GM19351 (cell line): Measurements from ENCODE around the gene CHRNB1.

Experiments
- ATAC-seq: cut with Tn5 transposase; IDR thresholded peaks from one replicate; pipeline ENCODE4 v1.9.1; 2021; ENCODE audit warnings: mild to moderate bottlenecking, moderate library complexity; ENCODE audit not compliant: unreplicated experiment

Gene CHRNB1

DNA sequence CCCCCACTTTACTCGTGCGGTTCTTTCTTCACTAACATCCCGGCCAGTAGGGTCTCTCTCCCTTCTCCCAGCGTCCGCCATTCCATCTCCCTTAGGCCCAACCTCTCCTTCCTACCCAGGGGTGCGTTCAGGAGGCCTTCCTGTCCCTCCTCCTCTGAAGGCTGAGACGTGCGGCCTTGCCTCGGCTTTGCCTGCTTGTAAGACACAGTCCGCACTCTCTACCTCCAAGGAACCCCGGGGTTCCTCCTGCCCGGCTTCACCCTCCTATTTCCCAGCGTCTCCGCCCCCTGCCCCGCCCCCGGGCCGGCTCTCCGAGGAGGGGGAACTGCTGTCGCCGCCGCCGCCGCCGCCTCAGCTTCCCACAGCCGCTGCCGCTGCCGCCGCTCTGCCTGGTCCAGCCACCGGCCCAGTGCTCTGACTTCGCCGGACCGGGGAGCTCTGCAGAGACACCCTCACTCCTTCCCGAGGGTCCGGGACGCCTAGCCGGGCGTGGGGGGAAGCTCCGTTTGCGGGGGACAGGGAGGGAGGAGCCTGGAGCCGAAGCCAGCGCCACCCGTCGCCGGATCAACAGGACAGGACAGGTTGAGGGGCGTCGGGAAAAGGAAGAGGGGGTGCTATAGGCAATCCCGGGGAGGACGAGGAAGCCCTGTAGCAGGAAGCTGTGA lies 6.8 kb upstream of the CHRNB1 start:
- no peak for ATAC-seq

DNA sequence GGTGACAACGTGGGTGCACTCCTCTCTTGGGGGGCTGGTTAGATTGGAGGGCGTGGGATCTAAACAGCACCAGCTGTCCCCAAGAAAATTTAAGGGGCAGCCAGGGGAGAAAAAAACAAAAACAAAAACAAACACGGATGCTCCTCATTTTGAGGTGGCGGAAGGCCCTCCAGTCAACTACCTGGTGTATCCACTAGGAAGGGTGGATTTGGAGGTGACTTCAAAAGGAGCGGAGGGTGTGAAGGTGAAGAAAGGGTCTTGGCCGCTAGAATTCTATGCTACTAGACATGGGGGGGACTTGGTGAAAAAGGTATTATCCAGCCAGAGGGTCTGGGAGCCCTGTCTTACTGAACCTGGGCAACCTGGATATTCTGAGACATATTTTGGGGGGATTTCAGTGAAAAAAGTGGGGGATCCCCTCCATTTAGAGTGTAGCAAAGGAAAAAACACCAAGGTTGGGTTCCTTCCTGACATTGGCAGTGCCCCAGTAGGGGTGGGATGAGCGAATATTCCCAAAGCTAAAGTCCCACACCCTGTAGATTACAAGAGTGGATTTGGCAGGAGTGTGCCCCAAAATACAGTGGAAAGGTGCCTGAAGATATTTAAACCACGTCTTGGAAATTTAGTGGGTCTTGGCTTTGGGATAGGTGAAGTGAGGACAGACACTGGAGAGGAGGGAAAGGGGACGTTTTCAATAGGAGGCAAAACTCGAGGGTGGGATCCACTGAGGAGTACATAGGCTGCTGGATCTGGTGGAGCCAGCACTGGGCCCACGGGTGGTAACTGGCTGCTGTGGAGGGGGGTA lies 6.0 kb upstream of the CHRNB1 start:
- ATAC-seq: no peak

DNA sequence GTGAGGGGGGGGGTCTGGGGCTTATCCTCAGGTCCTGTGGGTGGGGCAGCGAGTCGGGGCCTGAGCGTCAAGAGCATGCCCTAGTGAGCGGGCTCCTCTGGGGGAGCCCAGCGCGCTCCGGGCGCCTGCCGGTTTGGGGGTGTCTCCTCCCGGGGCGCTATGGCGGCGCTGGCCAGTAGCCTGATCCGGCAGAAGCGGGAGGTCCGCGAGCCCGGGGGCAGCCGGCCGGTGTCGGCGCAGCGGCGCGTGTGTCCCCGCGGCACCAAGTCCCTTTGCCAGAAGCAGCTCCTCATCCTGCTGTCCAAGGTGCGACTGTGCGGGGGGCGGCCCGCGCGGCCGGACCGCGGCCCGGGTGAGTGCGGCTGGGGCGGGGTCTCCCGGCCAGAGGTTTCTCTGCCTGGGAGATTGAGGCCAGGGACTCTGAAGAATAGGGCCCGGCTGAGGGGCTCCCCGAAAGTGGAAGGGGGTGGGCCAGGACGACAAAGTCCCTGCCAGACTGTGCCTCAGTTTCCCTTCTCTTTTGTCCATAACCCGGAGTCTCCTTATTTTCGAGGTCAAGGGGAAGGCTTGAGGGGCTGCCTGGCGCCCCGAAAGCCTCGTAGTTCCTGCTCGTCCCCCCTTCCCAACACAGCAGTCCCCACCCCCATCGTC lies 5.3 kb upstream of the CHRNB1 start, which contains the start of gene FGF11:
Gene FGF11, plus strand, starts transcription at position 51 of the 651 bp plus-strand sequence. Its CDS starts 109 bp downstream, at position 160.
- ATAC-seq: no peak

DNA sequence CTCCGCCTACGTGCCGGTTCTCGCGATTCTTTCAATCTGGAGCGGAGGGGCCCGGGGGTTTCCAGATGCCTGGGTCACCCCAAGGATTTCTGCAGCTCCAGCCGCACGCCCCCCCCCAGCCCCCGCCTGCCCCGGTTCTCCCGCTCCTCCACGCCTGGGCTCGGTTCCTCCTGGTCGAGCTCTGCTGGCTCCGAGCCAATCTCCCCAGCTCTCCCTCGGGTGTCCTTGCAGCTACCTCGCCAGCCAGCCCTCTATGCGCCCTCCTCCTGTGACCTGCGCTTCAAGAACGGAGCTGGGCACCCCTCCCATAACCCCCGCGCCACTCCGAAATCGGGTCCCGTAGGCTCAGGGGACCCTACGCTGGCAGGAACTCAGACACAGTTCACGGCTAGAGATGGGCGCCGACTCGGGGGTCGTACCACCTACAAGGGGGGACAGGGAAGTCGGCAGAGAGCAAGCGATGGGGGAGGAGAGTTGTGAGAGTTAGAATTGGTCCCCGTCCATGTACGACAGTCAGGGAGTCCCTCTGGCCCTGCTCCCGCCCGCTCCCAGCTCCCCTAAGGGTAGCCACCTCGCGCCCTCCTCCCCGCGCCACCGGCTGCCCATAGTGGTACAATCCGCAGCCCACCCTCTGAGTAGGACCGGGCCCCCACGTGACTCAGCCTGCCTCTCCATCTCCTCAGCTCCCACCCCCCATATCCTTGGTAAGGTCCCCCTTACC lies 4.6 kb upstream of the CHRNB1 start:
- no peak for ATAC-seq

DNA sequence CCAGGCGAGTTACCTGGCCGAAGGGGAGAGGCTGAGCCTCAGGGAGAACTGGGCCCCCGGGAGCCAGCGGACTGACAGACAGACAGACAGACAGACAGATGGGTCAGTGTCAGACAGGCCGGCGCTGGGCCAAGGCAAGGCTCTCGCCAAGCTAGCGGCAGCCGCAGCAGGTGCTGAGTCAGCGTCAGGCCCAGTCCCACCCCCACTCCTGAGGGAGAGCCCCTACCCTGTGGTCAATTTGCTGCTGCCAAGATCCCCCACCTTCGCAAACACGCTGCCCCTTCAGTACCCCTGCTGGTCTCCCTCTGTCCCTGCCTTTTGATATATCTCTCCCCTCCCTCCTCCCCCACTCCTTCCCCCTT lies 4.0 kb upstream of the CHRNB1 start:
- ATAC-seq: no peak

DNA sequence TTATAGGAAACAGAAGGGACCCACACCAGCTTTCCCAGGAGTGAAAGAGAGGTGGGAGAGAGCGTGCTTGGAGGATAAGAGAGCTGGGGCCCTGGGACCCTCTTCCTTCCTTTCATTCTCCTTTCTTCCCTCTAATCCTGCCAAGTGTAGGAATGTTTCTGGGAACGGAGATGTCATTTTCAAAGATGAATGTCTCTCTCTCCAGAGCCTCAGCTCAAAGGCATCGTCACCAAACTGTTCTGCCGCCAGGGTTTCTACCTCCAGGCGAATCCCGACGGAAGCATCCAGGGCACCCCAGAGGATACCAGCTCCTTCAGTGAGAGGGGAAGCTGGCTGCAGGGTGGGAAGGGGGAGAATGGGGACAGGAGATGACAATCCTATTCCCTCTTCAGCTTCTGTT lies 3.6 kb upstream of the CHRNB1 start:
- ATAC-seq: no peak

DNA sequence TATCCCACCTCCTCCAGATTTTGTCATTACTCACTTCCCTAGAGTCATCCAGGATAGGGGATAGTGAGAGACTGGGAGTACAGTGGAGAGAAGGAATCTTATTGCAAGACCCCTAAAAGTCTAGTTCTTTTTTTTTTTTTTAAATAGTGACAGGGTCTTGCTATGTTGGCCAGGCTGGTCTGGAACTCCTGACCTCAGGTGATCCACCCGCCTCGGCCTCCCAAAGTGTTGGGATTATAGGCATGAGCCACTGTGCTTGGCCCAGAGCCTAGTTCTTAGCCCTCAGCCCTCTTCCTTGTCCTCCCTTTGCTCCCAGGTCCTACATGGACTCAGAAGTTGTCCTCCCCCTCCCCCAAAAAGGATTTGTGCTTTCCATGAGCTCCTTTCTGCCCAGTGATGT lies 2.7 kb upstream of the CHRNB1 start:
- no peak for ATAC-seq

DNA sequence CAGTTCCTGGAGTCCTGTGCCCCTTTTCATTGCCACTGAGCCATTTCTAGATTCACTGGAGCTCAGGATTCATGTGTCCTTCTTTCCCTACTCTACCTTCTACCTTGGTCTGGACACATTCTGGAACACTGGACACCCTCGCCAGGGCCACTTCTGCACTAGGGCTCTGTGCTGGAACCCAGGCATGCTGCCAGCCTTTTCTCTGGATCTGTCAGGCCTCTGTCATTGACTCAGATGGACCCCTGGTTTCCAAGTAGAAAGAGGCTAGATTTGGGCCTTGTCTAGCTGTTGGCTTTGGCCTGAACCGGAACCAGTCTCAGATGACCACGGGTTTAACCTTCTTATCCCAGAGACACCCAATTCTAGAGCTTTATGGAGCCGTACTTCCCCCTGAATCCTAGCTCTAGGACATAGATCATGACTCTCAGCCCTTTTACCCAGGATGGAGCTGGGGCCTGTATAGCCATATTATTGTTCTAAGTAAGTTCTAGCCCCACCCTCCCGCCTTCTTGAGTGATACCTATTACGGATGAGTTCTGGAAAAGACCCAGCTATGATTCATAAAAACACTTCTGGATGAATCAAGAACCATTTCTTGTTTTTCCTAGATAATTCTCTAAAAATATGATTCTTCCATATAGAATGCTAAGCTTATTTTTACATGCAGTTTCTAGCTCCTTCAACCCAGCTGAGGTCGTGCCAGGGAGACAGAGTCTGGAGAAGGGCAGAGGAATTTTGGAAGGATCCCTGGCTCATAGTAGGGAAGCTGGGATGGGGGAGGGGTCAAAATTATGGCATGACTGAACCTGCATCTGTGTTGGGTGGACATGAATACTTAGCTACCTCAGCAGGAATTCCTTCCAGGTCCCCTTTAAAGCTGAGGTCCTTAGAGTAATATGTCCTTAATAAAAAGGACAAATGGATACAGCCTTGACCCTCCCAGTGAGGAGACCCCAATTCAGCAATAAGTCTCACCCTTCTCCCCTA lies 1.1 kb upstream of the CHRNB1 start:
- no peak for ATAC-seq

DNA sequence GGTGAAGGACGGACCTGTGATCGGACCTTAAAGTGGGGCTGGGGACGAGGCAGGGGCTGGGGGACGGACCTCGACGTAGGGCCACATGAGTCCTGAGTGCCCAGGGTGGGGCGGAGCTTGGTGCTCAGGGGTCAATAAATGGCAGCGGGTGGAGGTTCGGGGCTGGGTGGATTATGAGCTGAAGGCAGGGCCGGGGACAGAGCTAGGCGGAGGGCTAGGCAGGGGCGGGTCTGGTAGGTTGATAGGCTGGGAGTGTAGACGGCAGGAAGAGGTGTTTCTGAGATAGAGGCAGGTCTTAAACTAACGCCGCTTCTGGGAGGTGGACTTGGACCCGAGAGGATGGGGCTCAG lies 733 bp downstream of the CHRNB1 start:
- ATAC-seq: no peak

DNA sequence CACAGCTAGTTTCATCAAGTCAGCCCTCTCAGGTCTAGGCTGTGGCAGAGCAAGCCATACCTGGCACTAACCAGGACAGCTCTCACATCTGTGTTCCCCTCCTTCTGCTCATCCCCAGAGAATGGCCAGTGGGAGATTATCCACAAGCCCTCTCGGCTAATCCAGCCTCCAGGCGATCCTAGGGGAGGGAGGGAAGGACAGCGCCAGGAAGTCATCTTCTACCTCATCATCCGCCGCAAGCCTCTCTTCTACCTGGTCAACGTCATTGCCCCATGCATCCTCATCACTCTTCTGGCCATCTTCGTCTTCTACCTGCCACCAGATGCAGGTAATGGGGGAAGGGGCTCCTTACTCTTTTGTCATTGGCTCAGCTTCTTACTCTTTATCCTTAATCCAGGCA lies 3.6 kb downstream of the CHRNB1 start:
- ATAC-seq: no peak

DNA sequence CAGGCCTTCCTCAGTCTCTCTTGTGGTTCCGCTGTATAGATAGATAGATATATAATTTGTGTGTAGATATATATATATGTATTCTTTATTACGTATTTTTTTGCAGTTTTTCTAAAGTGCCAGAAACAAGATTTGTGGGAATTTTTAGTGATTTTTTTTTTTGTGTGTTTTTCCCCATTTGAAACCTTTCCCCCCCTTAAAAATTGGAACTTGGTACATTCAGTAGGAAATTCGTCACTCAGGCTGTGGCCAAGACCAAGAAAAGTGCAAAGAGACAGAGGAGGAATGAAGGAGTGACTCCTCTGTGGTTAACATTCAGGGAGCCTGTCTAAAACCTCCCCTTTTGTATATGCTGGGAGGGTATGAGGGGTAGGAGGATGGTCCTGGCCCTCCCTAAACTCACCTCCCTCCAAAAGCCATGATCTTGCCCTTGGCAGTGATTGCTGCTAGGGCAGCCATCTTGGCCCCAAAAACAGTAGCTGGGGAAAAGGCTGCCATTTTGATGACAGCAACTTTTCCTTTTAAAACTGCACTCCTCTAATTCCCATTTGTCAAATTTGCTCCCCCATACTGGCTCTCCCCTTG lies 15.2 kb downstream of the CHRNB1 start:
- ATAC-seq: no peak

DNA sequence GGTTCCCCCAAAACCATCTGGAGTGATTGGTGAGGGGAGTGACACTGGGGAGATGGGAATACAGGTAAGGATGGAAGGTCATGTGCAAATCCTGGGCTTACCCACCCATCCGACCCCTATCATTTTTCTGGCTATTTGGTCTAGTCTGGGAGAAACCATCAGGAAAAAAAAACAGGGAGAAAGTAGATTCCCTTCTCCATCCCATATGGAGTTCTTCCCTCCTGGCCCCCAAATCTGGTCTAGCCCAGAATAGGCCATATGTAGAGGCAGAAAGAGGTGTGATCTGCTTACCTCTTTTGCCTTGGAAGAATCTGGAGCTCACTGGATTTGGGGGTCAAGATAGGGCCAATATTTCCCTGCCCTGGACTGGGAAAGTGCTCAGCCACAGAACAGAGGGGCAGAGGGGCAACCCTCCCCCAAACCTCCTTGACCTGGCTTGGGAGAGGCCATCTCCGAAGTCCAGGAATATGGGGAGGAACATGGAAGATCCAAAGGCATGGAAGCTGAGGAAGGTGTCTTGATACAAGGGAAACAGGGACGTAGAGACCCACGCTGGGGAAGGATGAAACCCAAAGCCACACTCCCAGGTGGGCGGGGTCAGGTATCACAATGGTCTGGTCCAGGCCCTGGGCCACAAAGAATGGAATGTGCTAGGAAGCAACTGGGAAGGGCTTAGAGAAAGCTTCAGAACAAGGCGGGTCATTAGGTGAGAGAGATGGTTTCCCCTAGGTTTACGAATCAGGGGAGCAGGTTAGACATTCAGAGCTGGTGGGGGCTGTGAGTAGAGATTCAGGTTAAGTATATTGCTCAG lies 16.2 kb downstream of the CHRNB1 start:
- ATAC-seq: no peak

DNA sequence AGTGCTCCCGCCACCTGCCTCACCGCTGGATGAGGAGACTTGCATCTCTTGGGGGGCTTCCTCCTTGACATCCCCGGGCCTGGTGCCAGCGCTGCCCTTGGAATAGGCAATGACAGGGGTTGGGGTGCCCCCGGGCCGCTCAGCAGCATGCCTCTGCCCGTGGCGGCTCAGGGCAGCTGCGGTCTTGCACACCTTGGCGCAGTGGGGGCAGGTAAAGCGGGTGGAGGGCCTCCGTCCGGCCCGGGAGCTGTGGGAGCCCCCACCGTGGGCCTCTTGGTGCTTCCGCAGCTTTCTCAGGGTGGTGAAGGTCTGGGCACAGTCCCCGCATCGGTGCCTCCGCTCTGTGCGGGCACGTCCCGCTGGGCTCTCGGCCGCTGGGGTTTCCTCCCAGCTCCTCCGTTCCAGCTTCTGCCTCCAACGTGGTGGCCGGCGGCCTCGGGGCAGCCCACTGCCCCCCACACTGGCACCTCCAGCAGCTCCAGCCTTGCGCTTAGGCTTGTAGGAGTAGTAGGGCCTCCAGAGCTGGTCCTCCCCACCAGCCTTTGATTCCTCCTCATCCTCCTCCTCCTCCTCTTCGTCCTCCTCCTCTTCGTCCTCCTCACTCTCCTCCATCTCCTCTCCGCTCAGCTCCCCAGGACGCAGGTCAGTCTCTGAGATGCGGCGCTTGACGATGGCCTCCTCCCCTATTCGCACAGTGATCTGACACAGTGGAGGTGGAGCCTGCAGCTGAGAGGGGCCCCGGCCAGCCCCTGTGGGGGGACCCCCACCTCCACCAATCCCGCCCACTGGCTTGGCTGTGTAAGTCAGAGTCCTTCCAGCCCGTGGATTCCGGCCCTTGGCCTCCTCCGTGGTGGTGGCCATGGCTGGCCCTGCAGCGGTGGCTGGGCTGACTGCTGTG lies 17.9 kb downstream of the CHRNB1 start:
- ATAC-seq: no peak

DNA sequence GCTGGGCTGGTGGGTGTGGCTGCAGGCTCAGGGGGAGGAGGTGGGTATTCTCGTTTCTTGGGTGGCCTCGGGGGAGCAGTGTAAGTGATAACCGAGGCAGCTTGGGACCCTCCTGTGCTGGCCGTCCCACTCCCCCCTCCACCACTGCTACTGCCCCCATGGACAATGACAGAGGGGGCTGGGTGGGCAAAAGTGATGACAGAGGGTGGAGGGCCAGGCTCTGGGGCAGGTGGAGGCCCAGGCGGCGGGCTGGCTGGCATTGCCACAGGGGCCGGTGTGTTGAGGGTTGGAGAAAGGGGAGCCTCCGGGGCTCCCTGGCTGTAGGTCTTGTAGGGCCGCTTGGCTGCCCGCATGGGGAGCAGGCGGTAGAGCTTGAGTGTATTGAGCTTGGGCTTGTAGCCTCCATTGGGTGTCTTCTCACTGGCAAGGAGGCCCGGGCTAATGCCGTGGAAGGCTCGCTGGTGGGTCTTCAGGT lies 18.5 kb downstream of the CHRNB1 start:
- ATAC-seq: no peak

DNA sequence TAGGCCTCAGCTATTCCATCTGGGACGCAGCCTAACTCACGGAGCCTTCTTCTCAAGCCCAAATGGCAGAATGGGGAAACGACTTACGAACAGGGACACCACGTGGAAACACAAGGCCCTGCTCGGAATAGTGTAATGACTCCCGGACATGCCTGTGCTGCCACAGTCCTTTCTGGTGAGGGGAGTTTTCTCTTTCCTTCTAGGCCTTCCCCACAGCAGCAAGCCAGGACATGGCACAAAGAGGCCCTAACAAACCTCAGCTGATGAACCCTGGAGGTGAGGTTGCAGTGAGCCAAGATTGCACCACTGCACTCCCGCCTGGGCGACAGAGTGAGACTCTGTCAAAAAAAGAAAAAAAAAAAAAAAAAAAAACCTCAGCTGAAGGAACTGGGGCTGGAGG lies 19.2 kb downstream of the CHRNB1 start:
- ATAC-seq: no peak

DNA sequence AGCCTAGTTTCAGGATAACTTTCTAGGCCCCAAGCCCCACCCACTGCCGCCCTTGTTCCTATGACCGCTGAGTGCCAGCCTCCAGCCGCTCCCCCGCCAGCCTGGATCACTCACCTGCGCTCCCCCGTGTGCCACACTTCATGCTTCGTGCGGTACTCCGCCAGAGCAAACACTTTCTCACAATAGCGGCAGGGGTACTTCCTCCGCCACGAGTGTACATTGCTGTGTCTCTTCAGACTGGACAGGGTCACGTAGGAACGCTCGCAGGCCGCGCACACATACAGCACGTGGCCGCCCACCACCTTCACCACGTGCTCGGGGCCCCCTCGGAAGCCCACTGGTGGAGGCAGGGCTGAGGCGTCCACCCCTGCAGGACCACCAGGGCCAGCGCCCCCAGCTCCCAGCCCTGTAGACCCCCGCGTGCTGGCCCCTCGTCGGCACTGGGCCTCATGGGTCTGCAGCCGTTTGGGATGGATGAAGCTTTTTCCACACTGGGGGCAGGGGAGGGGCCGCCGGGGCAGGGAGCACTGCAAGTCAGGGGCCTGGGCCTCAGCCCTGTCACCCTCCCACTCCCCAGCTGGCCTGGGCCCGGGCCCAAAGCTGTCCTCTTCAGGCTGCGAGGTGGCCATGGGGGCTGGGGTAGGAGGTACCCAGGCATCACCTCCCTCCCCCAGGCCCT lies 20.9 kb downstream of the CHRNB1 start:
- ATAC-seq: no peak

DNA sequence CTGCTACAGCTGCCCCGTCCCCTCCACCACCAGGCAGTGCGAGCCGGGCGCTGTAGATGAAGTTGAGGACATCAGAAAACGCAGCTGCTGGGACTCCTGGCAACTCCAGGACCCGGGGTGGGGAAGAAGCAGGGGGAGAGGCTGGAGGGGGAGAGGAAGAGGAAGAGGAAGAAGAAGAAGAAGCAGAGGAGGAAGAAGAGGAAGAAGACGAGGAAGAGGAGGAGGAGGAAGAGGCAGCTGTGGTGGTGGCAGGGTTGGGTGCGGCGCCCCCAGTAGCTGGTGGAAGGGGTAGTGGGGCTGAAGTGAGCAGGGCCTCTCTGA lies 21.4 kb downstream of the CHRNB1 start:
- no peak for ATAC-seq
